Keratinocyte (primary cell): ENCODE results near the gene DPP9.

ENCODE experiments used
- CTCF ChIP-seq, 3 experiments: IDR thresholded peaks in 1 of 3; conservative IDR thresholded peaks in 1 of 3; optimal IDR thresholded peaks in 1 of 3; 2 replicates in 2 of 3; 3 replicates in 1 of 3; pipeline versions ENCODE3 to v1.5.1; 2011; ENCODE audit warnings: low read length in 3 of 3, mild to moderate bottlenecking in 3 of 3, moderate library complexity in 2 of 3, control low read depth in 1 of 3, inconsistent platforms in 1 of 3; ENCODE audit not compliant: insufficient read depth in 2 of 3; ENCODE audit errors: extremely low read depth in 1 of 3
- EZH2 ChIP-seq: IDR thresholded peaks from one replicate; pipeline ENCODE4 v1.6.1; 2012; ENCODE audit warnings: inconsistent platforms, mild to moderate bottlenecking, low read length, moderate library complexity

- TF ChIP-seq CTCF (optimal IDR thresholded peaks at IDR 0.05 in 1 of 3, IDR thresholded peaks at IDR 0.05 in 1 of 3, conservative IDR thresholded peaks at IDR 0.05 in 1 of 3; ENCODE audit: extremely low read depth in 1 of 3, insufficient read depth in 2 of 3, low read length in 3 of 3) (no peak), EZH2 (no peak)
These were observed 23.6 kb downstream of the DPP9 start for GRCh38 chr19:4699826-4700692.
